ENCODE measurements around the gene EHD4.

Gene EHD4

GRCh38 chr15:41945731-41946130, 26.6 kb downstream of the EHD4 start:
- Histone ChIP-seq H3K27ac (ENCODE audit: low read length) (no peak overlapping the region), H3K9ac (ENCODE audit: low read length) (no peak overlapping the region), H3K4me1 (ENCODE audit: low read length) (no peaks in the 10 kb centered on the region), H3K79me2 (ENCODE audit: low read length) (no peaks in the 10 kb centered on the region), H3K4me2 (ENCODE audit: low read length) (no peak overlapping the region), H3K9me3 (ENCODE audit: insufficient read depth, low read length) (no peaks in the 10 kb centered on the region), H2AFZ (ENCODE audit: low read depth, low read length) (no peak overlapping the region), H3K27me3 (ENCODE audit: low read depth, low read length) (no peaks in the 10 kb centered on the region), H3K4me3 (ENCODE audit: low read length) (no peak overlapping the region), H4K20me1 (ENCODE audit: insufficient read depth, low read length) (0 out of 2 replicates have a peak, but pooled peaks cover 14% of the 10 kb centered on the region), H3K36me3 (replicated peaks; ENCODE audit: low read depth, low read length) (peaks cover 8% of the 10 kb centered on the region)
- TF ChIP-seq CTCF (IDR thresholded peaks at IDR 0.05; ENCODE audit: low read depth, low read length) (no peak), EZH2phosphoT487 (IDR thresholded peaks at IDR 0.05; ENCODE audit: low read depth) (no peak)

- no peaks in the 10 kb centered on the region for H3K4me1 ChIP-seq (ENCODE audit: low read length)
- 0 out of 2 replicates have a peak, but pooled peaks cover 14% of the 10 kb centered on the region for H4K20me1 ChIP-seq (ENCODE audit: insufficient read depth, low read length)
- no peaks in the 10 kb centered on the region for H3K79me2 ChIP-seq (ENCODE audit: low read length)
- H2AFZ ChIP-seq (ENCODE audit: low read depth, low read length): no peak overlapping the region
- peaks cover 8% of the 10 kb centered on the region for H3K36me3 ChIP-seq (replicated peaks; ENCODE audit: low read depth, low read length)
- H3K4me3 ChIP-seq (ENCODE audit: low read length): no peak overlapping the region
- H3K27ac ChIP-seq (ENCODE audit: low read length): no peak overlapping the region
- no peak overlapping the region for H3K4me2 ChIP-seq (ENCODE audit: low read length)
- no peaks in the 10 kb centered on the region for H3K9me3 ChIP-seq (ENCODE audit: insufficient read depth, low read length)
- no peak for TF ChIP-seq EZH2phosphoT487 (IDR thresholded peaks at IDR 0.05; ENCODE audit: low read depth)
- no peak for TF ChIP-seq CTCF (IDR thresholded peaks at IDR 0.05; ENCODE audit: low read depth, low read length)
- no peak overlapping the region for H3K9ac ChIP-seq (ENCODE audit: low read length)
- H3K27me3 ChIP-seq (ENCODE audit: low read depth, low read length): no peaks in the 10 kb centered on the region
These were observed 27.1 kb downstream of the EHD4 start for GRCh38 chr15:41945221-41945620.

GRCh38 chr15:41944313-41944940, 27.9 kb downstream of the EHD4 start:
- Histone ChIP-seq H3K79me2 (ENCODE audit: low read length) (no peaks in the 10 kb centered on the region), H3K4me1 (ENCODE audit: low read length) (no peaks in the 10 kb centered on the region), H3K4me2 (ENCODE audit: low read length) (no peak overlapping the region), H3K36me3 (replicated peaks; ENCODE audit: low read depth, low read length) (peaks cover 6% of the 10 kb centered on the region), H2AFZ (ENCODE audit: low read depth, low read length) (no peak overlapping the region), H3K27me3 (ENCODE audit: low read depth, low read length) (no peaks in the 10 kb centered on the region), H3K9ac (ENCODE audit: low read length) (no peak overlapping the region), H3K9me3 (ENCODE audit: insufficient read depth, low read length) (no peaks in the 10 kb centered on the region), H3K4me3 (ENCODE audit: low read length) (no peak overlapping the region), H4K20me1 (ENCODE audit: insufficient read depth, low read length) (0 out of 2 replicates have a peak, but pooled peaks cover 14% of the 10 kb centered on the region), H3K27ac (ENCODE audit: low read length) (no peak overlapping the region)
- no peak for TF ChIP-seq EZH2phosphoT487 (IDR thresholded peaks at IDR 0.05; ENCODE audit: low read depth)
- TF ChIP-seq CTCF (IDR thresholded peaks at IDR 0.05; ENCODE audit: low read depth, low read length): no peak

GRCh38 chr15:41943543-41944312, 28.6 kb downstream of the EHD4 start:
- 0 out of 2 replicates have a peak, but pooled peaks cover 14% of the 10 kb centered on the region for H4K20me1 ChIP-seq (ENCODE audit: insufficient read depth, low read length)
- H3K4me3 ChIP-seq (ENCODE audit: low read length): no peak overlapping the region
- H3K4me1 ChIP-seq (ENCODE audit: low read length): no peaks in the 10 kb centered on the region
- peaks cover 6% of the 10 kb centered on the region for H3K36me3 ChIP-seq (replicated peaks; ENCODE audit: low read depth, low read length)
- H2AFZ ChIP-seq (ENCODE audit: low read depth, low read length): no peak overlapping the region
- no peaks in the 10 kb centered on the region for H3K27me3 ChIP-seq (ENCODE audit: low read depth, low read length)
- H3K9me3 ChIP-seq (ENCODE audit: insufficient read depth, low read length): no peaks in the 10 kb centered on the region
- H3K79me2 ChIP-seq (ENCODE audit: low read length): no peaks in the 10 kb centered on the region
- no peak overlapping the region for H3K27ac ChIP-seq (ENCODE audit: low read length)
- no peak overlapping the region for H3K9ac ChIP-seq (ENCODE audit: low read length)
- no peak for TF ChIP-seq EZH2phosphoT487 (IDR thresholded peaks at IDR 0.05; ENCODE audit: low read depth)
- TF ChIP-seq CTCF (IDR thresholded peaks at IDR 0.05; ENCODE audit: low read depth, low read length): no peak
- H3K4me2 ChIP-seq (ENCODE audit: low read length): no peak overlapping the region
